Body of pancreas (tissue), 4 donors: ENCODE measurements around the gene RASL10B. TPM values are rescaled to one million over a fixed set of nuclear protein-coding genes. Genes with fewer than 3 reads are reported as not detected.
A peak's percentile ranks its signal among the peaks of the same experiment; 100 is the strongest.

ENCODE experiments used
- ATAC-seq: fragments of 150-250 bp; one replicate; pipeline ENCODE4 v1.9.1; 2016
- DNase-seq, 4 donors: peaks; one replicate each; pipeline ENCODE4 v3.0.0-alpha.2; 2019
- H3K27ac ChIP-seq, 4 donors: fragments of 200-600 bp; sonication (generic); 1 replicate in 3 of 4; 2 replicates in 1 of 4; pipeline versions ENCODE4 v1.5.1 to v1.6.1; 2016 to 2019; ENCODE audit warnings: mild to moderate bottlenecking in 1 of 4, mixed read lengths in 1 of 4, moderate library complexity in 1 of 4
- H3K27me3 ChIP-seq, 2 donors: fragments of 200-600 bp; sonication (generic); one replicate each; pipeline ENCODE4 v1.6.0; 2016; ENCODE audit warnings: mild to moderate bottlenecking in 1 of 2
- H3K36me3 ChIP-seq, 2 donors: fragments of 200-600 bp; sonication (generic); replicated peaks in 1 of 2; 2 replicates each; pipeline ENCODE4 v1.5.1; 2016; ENCODE audit warnings: low read depth in 2 of 2; ENCODE audit not compliant: insufficient read depth in 1 of 2
- H3K4me1 ChIP-seq: fragments of 200-600 bp; sonication (generic); one replicate; pipeline ENCODE4 v1.6.0; 2016
- H3K4me3 ChIP-seq, 2 donors: fragments of 200-600 bp; sonication (generic); 1 replicate in 1 of 2; 2 replicates in 1 of 2; pipeline ENCODE4 v1.5.1; 2016 to 2019
- H3K9me3 ChIP-seq, 3 donors: fragments of 200-600 bp; sonication (generic); 1 replicate in 2 of 3; 2 replicates in 1 of 3; pipeline ENCODE4 v1.5.1; 2016
- CTCF ChIP-seq, 7 experiments: fragments of 450-650 bp in 4 of 7; fragments of 200-600 bp in 3 of 7; sonication (generic) in 3 of 7; IDR thresholded peaks; one replicate each; pipeline ENCODE4 v1.5.1; 2016 to 2019; ENCODE audit warnings: antibody characterized with exemption in 7 of 7
- POLR2A ChIP-seq, 3 donors: fragments of 450-650 bp; IDR thresholded peaks; one replicate each; pipeline ENCODE4 v1.6.1; 2016; ENCODE audit warnings: antibody characterized with exemption in 3 of 3, mild to moderate bottlenecking in 2 of 3
- WGBS, 2 donors: methylation state at CpG; one replicate each; pipeline ENCODE4 v1.1.5; 2017; 5-methylcytosine and 5-hydroxymethylcytosine counted together
- intact Hi-C: fragments of 100-400 bp; cut with DNase I; formaldehyde crosslinking; loops from one replicate; pipeline ENCODE4 v1.15.1; 2023
- total RNA-seq, 2 donors: library from RNA; depleted of rRNA; stranded (reverse); fragments of >200 nt; gene quantifications; one replicate each; pipeline ENCODE4 v1.1.0, GENCODE V29; 2016

Gene RASL10B
- total RNA-seq, 2 donors from 2014 or later = 8.8 to 17.8 TPM

- DNase-seq = peak in 1 of 4 donors; percentile 19
- WGBS, 2 donors = 9 to 14% methylated on average over 26 to 71 of the region's 73 CpGs
Observed at GRCh38 chr17:35740997-35741931, 9.8 kb downstream of the RASL10B start.

GRCh38 chr17:35742496-35742895 lies 11.1 kb downstream of the RASL10B start:
- H3K27ac ChIP-seq = no peak overlapping the region
- no peak overlapping the region for H3K4me3 ChIP-seq
- no peaks in the 10 kb centered on the region for H3K9me3 ChIP-seq
- intact Hi-C loops = loop anchor here (10.0 kb wide), 1 partner anchor 428 kb away; no protein-coding TSS in a partner anchor
- H3K27me3 ChIP-seq = peaks cover 0 to 9% of the 10 kb centered on the region in 2 donors
- TF ChIP-seq POLR2A (IDR thresholded peaks at IDR 0.05) (no peak), CTCF (IDR thresholded peaks at IDR 0.05) (no peak)
- no peak for DNase-seq
- no peak for ATAC-seq
- WGBS, 2 donors = 49 to 56% methylated on average over 7 of the region's 7 CpGs
- H3K36me3 ChIP-seq = no peaks in the 10 kb centered on the region
- peaks cover 10% of the 10 kb centered on the region for H3K4me1 ChIP-seq

More at GRCh38 chr17:35740997-35741931, 9.8 kb downstream of the RASL10B start:
- H3K27me3 ChIP-seq = peaks cover 0 to 9% of the 10 kb centered on the region in 2 donors
- peak; percentile 38 for ATAC-seq
- no peaks in the 10 kb centered on the region for H3K9me3 ChIP-seq
- intact Hi-C loops = loop anchor here (10.0 kb wide), 1 partner anchor 426 kb away; no protein-coding TSS in a partner anchor
- no peak for TF ChIP-seq CTCF (IDR thresholded peaks at IDR 0.05)
- TF ChIP-seq POLR2A (IDR thresholded peaks at IDR 0.05) = no peak
- H3K36me3 ChIP-seq = no peaks in the 10 kb centered on the region
- no peak overlapping the region for H3K4me3 ChIP-seq
- H3K4me1 ChIP-seq = peaks cover 10% of the 10 kb centered on the region
- H3K27ac ChIP-seq = no peak overlapping the region

- no peak for TF ChIP-seq CTCF (IDR thresholded peaks at IDR 0.05)
- no peak for TF ChIP-seq POLR2A (IDR thresholded peaks at IDR 0.05)
- DNase-seq (no peak), ATAC-seq (no peak)
- intact Hi-C loops = loop anchor here (10.0 kb wide), 1 partner anchor 428 kb away; no protein-coding TSS in a partner anchor
- Histone ChIP-seq H3K4me3 (no peak overlapping the region), H3K27me3 (peaks cover 0 to 14% of the 10 kb centered on the region in 2 donors), H3K36me3 (no peaks in the 10 kb centered on the region), H3K27ac (no peak overlapping the region), H3K4me1 (peaks cover 10% of the 10 kb centered on the region), H3K9me3 (no peaks in the 10 kb centered on the region)
- WGBS, 2 donors = 50 to 64% methylated on average over 7 of the region's 7 CpGs
Observed at GRCh38 chr17:35742896-35743477, 11.5 kb downstream of the RASL10B start.

GRCh38 chr17:35743626-35744328 lies 12.3 kb downstream of the RASL10B start:
- peaks cover 0 to 15% of the 10 kb centered on the region in 2 donors for H3K27me3 ChIP-seq
- H3K4me3 ChIP-seq = no peak overlapping the region
- peak in 1 of 4 donors; percentile 39 for DNase-seq
- H3K9me3 ChIP-seq = no peaks in the 10 kb centered on the region
- TF ChIP-seq CTCF (IDR thresholded peaks at IDR 0.05) (no peak), POLR2A (IDR thresholded peaks at IDR 0.05) (no peak)
- peaks cover 10% of the 10 kb centered on the region for H3K4me1 ChIP-seq
- no peak for ATAC-seq
- intact Hi-C loops = loop anchor here (10.0 kb wide), 1 partner anchor 429 kb away; no protein-coding TSS in a partner anchor
- no peak overlapping the region for H3K27ac ChIP-seq
- no peaks in the 10 kb centered on the region for H3K36me3 ChIP-seq
- WGBS, 2 donors = 53% methylated on average over 7 of the region's 7 CpGs
